GM18502 (cell line): ENCODE results near the gene GAB1.

Source experiments
- ATAC-seq: cut with Tn5 transposase; IDR thresholded peaks from one replicate; pipeline ENCODE4 v1.9.1; 2021; ENCODE audit warnings: mild to moderate bottlenecking; ENCODE audit not compliant: unreplicated experiment, poor library complexity

Gene GAB1

GRCh38 chr4:143473334-143474126, 136.9 kb downstream of the GAB1 start:
- ATAC-seq = peak; percentile 91

DNA sequence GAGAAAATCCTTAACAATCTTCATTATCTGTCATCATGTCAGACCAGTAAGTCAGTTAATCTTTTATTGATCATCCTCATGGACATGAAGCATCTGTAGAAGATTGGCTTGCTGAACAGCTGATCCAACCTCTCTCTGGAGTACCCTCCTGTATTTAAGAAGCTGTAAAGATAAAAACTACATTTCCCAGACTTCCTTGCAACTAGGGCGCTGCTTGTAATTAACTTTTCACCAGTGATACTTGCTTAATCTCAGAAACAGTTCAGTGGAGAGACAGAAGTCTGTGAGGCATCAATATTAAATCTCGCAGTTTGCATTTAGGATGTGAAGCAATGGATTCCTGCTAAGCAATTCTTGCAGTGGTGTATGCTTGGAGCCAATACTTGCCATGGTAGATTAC, 140.8 kb downstream of the GAB1 start:
- no peak for ATAC-seq

DNA sequence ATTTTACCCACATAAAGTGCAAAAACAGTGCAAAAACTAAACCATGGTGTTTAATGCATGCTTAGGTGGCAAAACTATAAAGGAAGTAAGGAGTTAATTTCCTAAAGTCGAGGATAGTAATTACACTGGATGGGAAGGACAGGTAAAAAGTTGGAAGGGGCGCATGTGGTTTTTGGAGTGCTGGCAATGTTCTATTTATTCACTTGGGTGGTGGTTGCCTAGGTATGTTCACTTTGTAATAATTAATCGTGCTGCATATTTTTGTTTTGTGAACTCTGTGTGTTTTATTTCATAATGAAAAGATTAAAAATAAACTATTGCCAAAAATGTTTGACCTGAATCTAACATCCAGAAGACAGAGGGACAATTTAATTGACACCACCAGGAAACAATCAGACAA, 144.7 kb downstream of the GAB1 start:
- no peak for ATAC-seq

DNA sequence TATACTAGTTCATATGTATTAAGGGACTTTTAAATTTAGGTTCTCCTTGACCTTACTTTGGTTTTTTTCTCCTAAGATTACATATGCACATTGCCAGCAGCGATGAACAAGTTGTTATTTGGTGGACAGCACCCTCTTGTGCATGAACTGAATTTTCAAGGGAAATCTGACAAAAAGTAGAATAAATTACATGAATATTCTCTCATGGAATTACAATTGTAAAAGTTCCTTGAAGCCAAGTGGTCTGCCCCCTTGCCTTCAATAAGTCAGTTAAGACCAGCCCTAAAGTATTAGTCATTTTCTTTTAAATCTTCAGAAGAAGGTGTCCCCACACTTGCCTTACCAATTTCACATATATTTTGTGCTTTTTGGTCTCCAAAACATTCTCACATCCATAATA, 146.2 kb downstream of the GAB1 start:
- no peak for ATAC-seq

DNA sequence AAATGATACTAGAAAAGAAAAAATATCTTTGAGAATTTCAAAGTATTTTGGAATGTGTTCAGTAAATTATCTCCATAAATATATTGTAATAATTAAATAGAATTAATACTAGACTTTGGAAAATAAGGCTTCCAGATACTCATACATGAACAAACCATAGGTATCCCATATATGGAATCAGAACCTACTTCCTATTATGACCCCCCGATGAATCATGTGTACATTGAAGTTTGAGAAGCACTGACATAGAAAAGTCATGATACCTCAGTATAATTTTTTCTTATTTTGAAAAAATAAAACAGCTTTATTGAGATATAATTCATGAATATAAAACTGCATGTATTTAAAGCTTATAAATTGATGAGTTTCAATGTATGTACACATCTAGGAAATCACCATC, 149.6 kb downstream of the GAB1 start:
- ATAC-seq = no peak

DNA sequence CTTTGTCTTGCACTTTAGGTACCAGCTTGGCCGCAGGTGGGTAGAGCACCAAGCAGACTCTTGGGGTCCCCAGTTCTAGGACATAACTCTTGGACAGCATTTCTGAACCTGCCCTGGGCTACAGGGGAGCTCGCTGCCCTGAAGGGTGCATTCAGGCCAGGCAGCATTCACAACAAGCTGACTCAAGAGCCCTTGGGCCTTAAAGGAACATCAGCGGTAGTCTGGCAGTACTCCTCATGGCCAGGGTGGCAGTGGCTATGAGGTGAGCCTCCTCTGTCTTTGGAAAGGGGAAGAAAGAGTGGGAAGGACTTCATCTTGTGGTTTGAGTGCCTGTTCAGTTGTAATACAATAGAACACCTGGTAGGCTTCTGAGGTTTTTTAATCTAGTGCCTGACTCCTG, 152.0 kb downstream of the GAB1 start:
- no peak for ATAC-seq

- ATAC-seq = no peak
Observed at GRCh38 chr4:143489106-143489505, 152.4 kb downstream of the GAB1 start.

GRCh38 chr4:143498021-143498420, 161.3 kb downstream of the GAB1 start:
- ATAC-seq = no peak

DNA sequence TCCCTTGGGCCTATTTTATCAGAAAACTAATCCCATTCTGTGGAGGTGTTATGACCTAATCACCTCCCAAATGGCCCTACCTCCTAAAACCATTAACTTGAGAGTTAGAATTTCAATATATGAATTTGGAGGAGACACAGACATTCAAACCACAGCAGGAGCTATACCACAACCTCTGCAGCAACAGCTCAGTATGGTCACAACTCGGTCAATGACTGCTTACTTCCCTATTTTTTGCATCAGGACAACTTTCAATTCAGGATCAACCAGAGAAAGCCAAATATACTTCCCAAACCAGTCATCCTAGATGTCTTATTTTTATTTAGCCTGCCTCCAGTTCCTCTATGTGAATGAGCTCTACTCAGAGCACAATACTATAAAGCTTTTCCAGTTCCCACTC, 165.6 kb downstream of the GAB1 start:
- no peak for ATAC-seq

DNA sequence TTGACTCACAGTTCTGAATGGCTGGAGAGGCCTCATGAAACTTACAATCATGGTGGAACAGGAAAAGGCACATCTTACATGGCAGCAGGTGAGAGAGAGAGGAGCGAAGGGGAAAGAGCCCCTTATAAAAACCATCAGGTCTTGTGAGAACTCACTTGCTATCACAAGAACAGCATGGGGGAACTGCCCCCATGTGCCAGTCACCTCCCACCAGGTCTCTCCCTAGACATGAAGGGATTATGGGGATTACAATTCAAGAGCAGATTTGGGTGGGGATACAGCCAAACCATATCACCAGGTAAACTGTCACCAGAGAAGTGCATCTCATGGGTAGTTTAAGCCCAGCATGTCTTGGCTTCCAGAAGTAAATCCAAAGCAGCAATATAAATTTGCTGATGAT, 169.4 kb downstream of the GAB1 start:
- no peak for ATAC-seq

- no peak for ATAC-seq
Observed at GRCh38 chr4:143511906-143512305, 175.2 kb downstream of the GAB1 start.

DNA sequence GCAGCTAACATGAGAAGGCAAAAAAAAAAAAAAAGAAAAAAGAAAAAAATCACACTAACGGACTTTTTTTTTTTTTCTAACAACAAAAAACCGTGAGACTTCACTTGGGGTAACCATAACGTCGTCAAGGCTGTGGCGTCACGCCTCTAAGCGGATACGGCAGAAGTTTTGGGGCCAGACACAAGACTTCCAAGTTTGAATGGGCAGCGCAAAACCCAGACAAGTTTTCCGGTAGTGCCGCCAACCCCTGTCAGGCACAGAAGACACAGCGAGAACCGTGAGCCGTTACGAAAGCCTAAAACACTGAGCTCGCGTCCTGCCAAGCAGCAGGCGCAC, 176.3 kb downstream of the GAB1 start:
- peak; percentile 53 for ATAC-seq

GRCh38 chr4:143513314-143514168, 176.9 kb downstream of the GAB1 start, which contains the start of gene SMARCA5:
TSS of gene SMARCA5 (plus strand) at chr4:143513702. CDS start at chr4:143513925, 223 bp downstream.
- peak; percentile 88 for ATAC-seq

DNA sequence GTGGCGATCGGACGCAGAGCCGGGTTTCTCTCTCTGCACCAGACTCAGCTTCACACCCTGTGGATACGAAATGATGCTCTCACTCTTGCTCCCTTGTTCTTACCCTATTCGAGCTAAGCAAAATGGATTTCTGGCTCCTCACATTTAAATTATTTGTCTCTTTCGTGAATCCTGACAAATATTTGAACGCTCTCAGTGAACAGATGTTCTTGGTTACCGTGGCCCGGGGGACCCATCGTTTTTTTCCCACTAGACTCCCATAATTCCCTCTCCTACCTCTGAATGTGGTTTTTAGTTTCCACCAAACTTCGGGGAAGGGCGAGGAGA, 177.5 kb downstream of the GAB1 start:
- ATAC-seq = no peak

- peak; percentile 13 for ATAC-seq
Observed at GRCh38 chr4:143514497-143514896, 177.8 kb downstream of the GAB1 start.

- no peak for ATAC-seq
Observed at GRCh38 chr4:143514901-143515300, 178.2 kb downstream of the GAB1 start.

DNA sequence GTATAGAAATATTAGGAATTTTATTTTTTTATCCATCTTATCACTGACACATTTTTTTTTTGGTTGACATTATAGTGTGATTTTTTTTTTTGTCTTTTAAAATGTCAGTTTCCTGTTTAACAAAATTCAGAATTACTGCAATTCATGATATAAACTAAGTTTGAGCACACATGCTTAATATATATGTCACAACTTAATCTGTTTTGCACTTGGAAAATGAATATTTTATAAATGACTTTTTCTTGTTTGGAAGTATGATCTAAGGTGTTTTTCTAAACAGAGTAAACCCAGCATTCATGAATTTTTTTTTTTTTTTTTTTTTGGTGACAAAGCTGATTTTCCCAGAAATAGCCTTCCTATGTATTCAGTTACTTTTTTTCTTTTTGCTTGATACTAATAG, 179.2 kb downstream of the GAB1 start:
- ATAC-seq = no peak

GRCh38 chr4:143517764-143518163, 181.1 kb downstream of the GAB1 start:
- ATAC-seq = no peak
